Measurements from ENCODE around the gene MBD5. TPM values are rescaled to one million over a fixed set of nuclear protein-coding genes. Genes with fewer than 3 reads are reported as not detected.

Gene MBD5
- total and polyA plus RNA-seq, 2 donors (not counting 1 experiment from before 2014, with no cell fraction given), result 10.9 to 69.7 TPM

Small RNAs within 50 kb of the gene (small RNA-seq; reads per million reads assigned to genes)
- gene RF00554 (ENCODE audit: insufficient read length, low read depth, low replicate concordance), result not detected

Other genes with a start within 250 kb of the MBD5 start
- gene ACVR2A, start 176.1 kb upstream of the MBD5 start, total RNA-seq, result 2.0 and 2.9 TPM in 2 replicates
- gene ACVR2A, start 176.1 kb upstream of the MBD5 start, polyA plus RNA-seq, result 0.91 and 1.8 TPM in 2 replicates
- gene ORC4, start 354 bp upstream of the MBD5 start, total RNA-seq, result 44.3 and 48.9 TPM in 2 replicates
- 31.5 and 57.9 TPM in 2 replicates for gene ORC4, start 354 bp upstream of the MBD5 start, polyA plus RNA-seq